CD4-positive, CD25-positive, alpha-beta regulatory T cell (primary cell): ENCODE results near the gene RIGI. TPM values are rescaled to one million over a fixed set of nuclear protein-coding genes. Genes with fewer than 3 reads are reported as not detected.
"Not testable (repeated sequence)": the region's sequence is repeated elsewhere in the genome, so short reads cannot be mapped to it uniquely, and the experiment has no call there.

Experiments
- ATAC-seq, 2 donors: fragments of 150-1000 bp; cut with Tn5 transposase; one replicate each; pipeline ENCODE4 v1.10.0; 2021; ENCODE audit warnings: low read depth in 2 of 2, moderate number of reproducible peaks in 2 of 2, moderate library complexity in 1 of 2
- DNase-seq, 3 donors: peaks; one replicate each; pipeline versions ENCODE4 v3.0.0 to v3.0.0-alpha.2; 2012 to 2022; ENCODE audit warnings: mixed read lengths in 1 of 3
- H3K27ac ChIP-seq: one replicate; pipeline ENCODE4 v1.7.0; 2013; ENCODE audit warnings: mild to moderate bottlenecking, low read length; ENCODE audit not compliant: insufficient read depth, poor library complexity, severe bottlenecking
- H3K27me3 ChIP-seq: one replicate; pipeline ENCODE4 v1.7.0; 2013; ENCODE audit warnings: low read length; ENCODE audit not compliant: control insufficient read depth, insufficient read depth
- H3K36me3 ChIP-seq: one replicate; pipeline ENCODE4 v1.7.0; 2013; ENCODE audit warnings: mild to moderate bottlenecking, low read length, moderate library complexity; ENCODE audit not compliant: control insufficient read depth, insufficient read depth
- H3K4me1 ChIP-seq: 2 replicates; pipeline ENCODE4 v1.7.0; 2013; ENCODE audit warnings: mild to moderate bottlenecking, low read length; ENCODE audit not compliant: insufficient read depth, control insufficient read depth, poor library complexity, severe bottlenecking
- H3K4me3 ChIP-seq: one replicate; pipeline ENCODE4 v1.7.0; 2013; ENCODE audit warnings: low read depth, mild to moderate bottlenecking, low read length, moderate library complexity
- H3K9me3 ChIP-seq, 2 experiments: 1 replicate in 1 of 2; 2 replicates in 1 of 2; pipeline ENCODE4 v1.7.0; 2013; ENCODE audit warnings: low read length in 2 of 2, mild to moderate bottlenecking in 1 of 2, moderate library complexity in 1 of 2; ENCODE audit not compliant: control insufficient read depth in 2 of 2
- H3K27ac Mint-ChIP-seq, 3 donors: one replicate each; pipeline ENCODE4 v1.8.0; 2020 to 2022; ENCODE audit warnings: mild to moderate bottlenecking in 3 of 3, mixed read lengths in 3 of 3, moderate library complexity in 2 of 3
- H3K27me3 Mint-ChIP-seq: one replicate; pipeline ENCODE4 v1.8.0; 2022; ENCODE audit warnings: mild to moderate bottlenecking, mixed read lengths
- H3K36me3 Mint-ChIP-seq: one replicate; pipeline ENCODE4 v1.8.0; 2020; ENCODE audit warnings: mixed read lengths
- H3K4me1 Mint-ChIP-seq, 4 donors: one replicate each; pipeline ENCODE4 v1.8.0; 2020 to 2022; ENCODE audit warnings: mixed read lengths in 4 of 4, mild to moderate bottlenecking in 1 of 4
- H3K4me3 Mint-ChIP-seq, 4 donors: one replicate each; pipeline ENCODE4 v1.8.0; 2020 to 2022; ENCODE audit warnings: mild to moderate bottlenecking in 4 of 4, mixed read lengths in 4 of 4, moderate library complexity in 3 of 4
- H3K9me3 Mint-ChIP-seq, 7 donors: one replicate each; pipeline ENCODE4 v1.8.0; 2020 to 2022; ENCODE audit warnings: mixed read lengths in 7 of 7, mild to moderate bottlenecking in 3 of 7, moderate library complexity in 2 of 7
- polyA plus RNA-seq, 4 donors: library from polyadenylated mRNA; unstranded; fragments of 300-500 nt; fragmentation: Illumina TruSeq; gene quantifications; one replicate each; pipeline ENCODE4 v1.2.3, GENCODE V29; 2021
- total RNA-seq: library from RNA; stranded (reverse); gene quantifications from one replicate; pipeline ENCODE4 v1.2.3, GENCODE V29; 2022

The RIGI gene
- total and polyA plus RNA-seq, 5 donors from 2014 or later, result 18.3 to 25.3 (median 21.1) TPM

- ATAC-seq, result peak; percentile 19 to 38
- peaks cover 34 to 64% (median 44%) of the 10 kb centered on the region in 4 donors for H3K4me1 Mint-ChIP-seq
- peaks cover 41% of the 10 kb centered on the region for H3K4me1 ChIP-seq
Measured at GRCh38 chr9:32524892-32525708, 896 bp downstream of the RIGI start.

GRCh38 chr9:32524558-32524891 lies 1.5 kb downstream of the RIGI start:
- H3K27me3 Mint-ChIP-seq, H3K27me3 ChIP-seq, ATAC-seq, H3K9me3 ChIP-seq, H3K36me3 ChIP-seq, H3K9me3 Mint-ChIP-seq: not testable (repeated sequence)
- Histone ChIP-seq H3K4me1 (peaks cover 41% of the 10 kb centered on the region), H3K4me3 (peak overlapping the region; percentile 98), H3K27ac (peak overlapping the region; percentile 89)
- Mint-ChIP-seq H3K4me3 (peak overlapping the region; percentile 94 to 98 (median 98)), H3K36me3 (peaks cover 22% of the 10 kb centered on the region), H3K27ac (peak overlapping the region; percentile 66 to 95 (median 87)), H3K4me1 (peaks cover 34 to 66% (median 46%) of the 10 kb centered on the region in 4 donors)
- peak in 1 of 3 donors; percentile 11 for DNase-seq

More at GRCh38 chr9:32524892-32525708, 896 bp downstream of the RIGI start:
- no peaks in the 10 kb centered on the region for H3K9me3 ChIP-seq
- peaks cover 4% of the 10 kb centered on the region for H3K36me3 ChIP-seq
- no peaks in the 10 kb centered on the region for H3K27me3 ChIP-seq
- Mint-ChIP-seq H3K9me3 (peaks cover 0 to 1% (median 0%) of the 10 kb centered on the region in 7 donors), H3K27me3 (no peaks in the 10 kb centered on the region), H3K4me3 (peak overlapping the region; percentile 94 to 98 (median 98)), H3K27ac (peak overlapping the region; percentile 83 to 99 (median 87)), H3K36me3 (peaks cover 22% of the 10 kb centered on the region)
- H3K4me3 ChIP-seq, result peak overlapping the region; percentile 98
- H3K27ac ChIP-seq, result peak overlapping the region; percentile 89
- DNase-seq, result peak in 2 of 3 donors; percentile 21 to 57

GRCh38 chr9:32523910-32524309 lies 2.1 kb downstream of the RIGI start:
- H3K9me3 ChIP-seq, result no peaks in the 10 kb centered on the region
- Mint-ChIP-seq H3K36me3 (peaks cover 22% of the 10 kb centered on the region), H3K4me3 (peak overlapping the region; percentile 68 to 98 (median 96)), H3K27me3 (no peaks in the 10 kb centered on the region), H3K4me1 (peaks cover 34 to 69% (median 46%) of the 10 kb centered on the region in 4 donors), H3K27ac (peak overlapping the region; percentile 66 to 95 (median 87)), H3K9me3 (peaks cover 0 to 2% (median 0%) of the 10 kb centered on the region in 7 donors)
- no peaks in the 10 kb centered on the region for H3K27me3 ChIP-seq
- H3K4me1 ChIP-seq, result peaks cover 41% of the 10 kb centered on the region
- H3K27ac ChIP-seq, result peak overlapping the region; percentile 89
- peak overlapping the region; percentile 64 for H3K4me3 ChIP-seq
- ATAC-seq, result no peak
- DNase-seq, result no peak
- H3K36me3 ChIP-seq, result peaks cover 9% of the 10 kb centered on the region

- Histone ChIP-seq H3K27ac (no peak overlapping the region), H3K27me3 (no peaks in the 10 kb centered on the region), H3K9me3 (no peaks in the 10 kb centered on the region), H3K4me1 (peaks cover 9% of the 10 kb centered on the region), H3K4me3 (no peak overlapping the region), H3K36me3 (peaks cover 18% of the 10 kb centered on the region)
- Mint-ChIP-seq H3K9me3 (peaks cover 0 to 10% (median 1%) of the 10 kb centered on the region in 7 donors), H3K4me1 (peaks cover 25 to 62% (median 46%) of the 10 kb centered on the region in 4 donors), H3K27ac (no peak overlapping the region), H3K27me3 (no peaks in the 10 kb centered on the region), H3K36me3 (peaks cover 35% of the 10 kb centered on the region), H3K4me3 (peak overlapping the region in 1 of 4 donors; percentile 15)
- no peak for DNase-seq
- no peak for ATAC-seq
Measured at GRCh38 chr9:32518276-32518675, 7.7 kb downstream of the RIGI start.

GRCh38 chr9:32516241-32516640 lies 9.8 kb downstream of the RIGI start:
- Histone ChIP-seq H3K4me3 (no peak overlapping the region), H3K36me3 (peaks cover 16% of the 10 kb centered on the region), H3K27ac (no peak overlapping the region), H3K27me3 (no peaks in the 10 kb centered on the region), H3K9me3 (no peaks in the 10 kb centered on the region), H3K4me1 (peaks cover 4% of the 10 kb centered on the region)
- no peak overlapping the region for H3K4me3 Mint-ChIP-seq
- H3K27me3 Mint-ChIP-seq, result no peaks in the 10 kb centered on the region
- ATAC-seq, result no peak
- H3K27ac Mint-ChIP-seq, result peak overlapping the region in 1 of 3 donors; percentile 12
- H3K9me3 Mint-ChIP-seq, result peaks cover 0 to 10% (median 3%) of the 10 kb centered on the region in 7 donors
- DNase-seq, result no peak
- H3K4me1 Mint-ChIP-seq, result peaks cover 28 to 61% (median 47%) of the 10 kb centered on the region in 4 donors
- H3K36me3 Mint-ChIP-seq, result peaks cover 32% of the 10 kb centered on the region

- no peak for ATAC-seq
- Mint-ChIP-seq H3K9me3 (peaks cover 0 to 4% (median 1%) of the 10 kb centered on the region in 7 donors), H3K27ac (peak overlapping the region in 1 of 3 donors; percentile 55), H3K27me3 (no peaks in the 10 kb centered on the region), H3K36me3 (peaks cover 20% of the 10 kb centered on the region), H3K4me3 (no peak overlapping the region), H3K4me1 (peaks cover 38 to 56% (median 48%) of the 10 kb centered on the region in 4 donors)
- Histone ChIP-seq H3K4me1 (peaks cover 4% of the 10 kb centered on the region), H3K27me3 (no peaks in the 10 kb centered on the region), H3K27ac (no peak overlapping the region), H3K9me3 (no peaks in the 10 kb centered on the region), H3K36me3 (no peaks in the 10 kb centered on the region), H3K4me3 (no peak overlapping the region)
- DNase-seq, result no peak
Measured at GRCh38 chr9:32508728-32509127, 17.3 kb downstream of the RIGI start.

GRCh38 chr9:32503008-32503407 lies 23.0 kb downstream of the RIGI start:
- H3K4me3 Mint-ChIP-seq, result no peak overlapping the region
- no peaks in the 10 kb centered on the region for H3K27me3 ChIP-seq
- no peak overlapping the region for H3K4me3 ChIP-seq
- H3K27me3 Mint-ChIP-seq, result no peaks in the 10 kb centered on the region
- H3K9me3 Mint-ChIP-seq, result no peaks in the 10 kb centered on the region
- H3K27ac Mint-ChIP-seq, result no peak overlapping the region
- DNase-seq (no peak), ATAC-seq (no peak)
- H3K9me3 ChIP-seq, result no peaks in the 10 kb centered on the region
- no peaks in the 10 kb centered on the region for H3K4me1 ChIP-seq
- peaks cover 10 to 29% (median 14%) of the 10 kb centered on the region in 4 donors for H3K4me1 Mint-ChIP-seq
- H3K36me3 ChIP-seq, result peaks cover 34% of the 10 kb centered on the region
- H3K36me3 Mint-ChIP-seq, result peaks cover 34% of the 10 kb centered on the region
- no peak overlapping the region for H3K27ac ChIP-seq
